Vagina (tissue), 2 donors: Measurements from ENCODE around the gene JSRP1.

Experiments
- POLR2A ChIP-seq, 2 donors: fragments of 450-650 bp; IDR thresholded peaks; one replicate each; pipeline ENCODE4 v1.6.1; 2017; ENCODE audit warnings: antibody characterized with exemption in 2 of 2, mild to moderate bottlenecking in 2 of 2, moderate library complexity in 2 of 2
- POLR2AphosphoS5 ChIP-seq, 2 donors: sonication (generic); formaldehyde crosslinking; IDR thresholded peaks; one replicate each; pipeline ENCODE4 v1.9.0; 2017; ENCODE audit warnings: antibody characterized with exemption in 2 of 2, mild to moderate bottlenecking in 2 of 2, low read depth in 1 of 2; ENCODE audit not compliant: insufficient read depth in 1 of 2
- TF ChIP-seq, protein P1 (sequence below), 3 experiments: fragments of 450-650 bp in 2 of 3; fragments of 200-600 bp in 1 of 3; sonication (generic) in 1 of 3; IDR thresholded peaks; one replicate each; pipeline ENCODE4 v1.5.1; 2017 to 2019; ENCODE audit warnings: antibody characterized with exemption in 3 of 3, mild to moderate bottlenecking in 2 of 3, moderate library complexity in 2 of 3

DNA sequence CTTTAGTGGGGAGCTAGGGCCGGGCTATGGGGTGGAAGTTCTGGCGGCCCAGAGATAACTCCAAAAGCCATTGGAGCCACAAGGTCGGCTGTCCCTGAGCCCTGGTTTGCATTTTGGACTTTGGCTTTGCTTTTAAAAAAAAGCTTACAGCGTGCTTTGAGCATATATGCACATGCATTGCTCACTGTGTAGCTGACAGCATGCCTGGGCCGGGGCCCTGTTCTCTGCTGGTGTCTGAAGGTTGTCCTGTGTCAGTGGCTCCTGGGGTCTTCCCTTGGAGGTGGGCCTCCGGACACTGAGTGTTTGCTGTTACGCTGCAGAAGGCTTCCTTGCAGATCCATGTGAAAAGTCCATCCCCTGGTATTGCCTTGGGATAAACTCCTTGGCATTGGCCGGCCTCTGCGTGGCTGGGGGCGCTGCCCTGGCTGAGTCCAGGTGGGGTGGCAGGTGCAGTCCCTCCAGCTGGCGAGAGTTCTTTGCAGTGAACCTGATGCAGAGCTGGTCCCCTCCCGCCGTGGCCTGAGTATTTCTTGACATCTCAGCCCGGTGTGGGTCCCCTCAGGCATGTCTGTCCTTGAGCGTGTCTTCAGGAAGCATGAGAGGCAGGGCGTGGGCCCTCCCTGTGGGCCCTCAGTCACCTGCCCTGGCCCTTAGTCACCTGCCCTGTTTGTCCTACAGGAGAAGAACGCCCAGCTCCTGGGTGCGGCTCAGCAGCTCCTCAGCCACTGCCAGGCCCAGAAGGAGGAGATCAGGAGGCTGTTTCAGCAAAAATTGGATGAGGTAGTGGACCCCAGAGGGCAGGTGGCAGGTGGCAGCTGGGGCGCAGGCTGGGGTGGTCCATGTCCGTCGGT lies 43.1 kb downstream of the JSRP1 start:
- no peak for TF ChIP-seq POLR2A (IDR thresholded peaks at IDR 0.05)
- TF ChIP-seq, protein P1, sequence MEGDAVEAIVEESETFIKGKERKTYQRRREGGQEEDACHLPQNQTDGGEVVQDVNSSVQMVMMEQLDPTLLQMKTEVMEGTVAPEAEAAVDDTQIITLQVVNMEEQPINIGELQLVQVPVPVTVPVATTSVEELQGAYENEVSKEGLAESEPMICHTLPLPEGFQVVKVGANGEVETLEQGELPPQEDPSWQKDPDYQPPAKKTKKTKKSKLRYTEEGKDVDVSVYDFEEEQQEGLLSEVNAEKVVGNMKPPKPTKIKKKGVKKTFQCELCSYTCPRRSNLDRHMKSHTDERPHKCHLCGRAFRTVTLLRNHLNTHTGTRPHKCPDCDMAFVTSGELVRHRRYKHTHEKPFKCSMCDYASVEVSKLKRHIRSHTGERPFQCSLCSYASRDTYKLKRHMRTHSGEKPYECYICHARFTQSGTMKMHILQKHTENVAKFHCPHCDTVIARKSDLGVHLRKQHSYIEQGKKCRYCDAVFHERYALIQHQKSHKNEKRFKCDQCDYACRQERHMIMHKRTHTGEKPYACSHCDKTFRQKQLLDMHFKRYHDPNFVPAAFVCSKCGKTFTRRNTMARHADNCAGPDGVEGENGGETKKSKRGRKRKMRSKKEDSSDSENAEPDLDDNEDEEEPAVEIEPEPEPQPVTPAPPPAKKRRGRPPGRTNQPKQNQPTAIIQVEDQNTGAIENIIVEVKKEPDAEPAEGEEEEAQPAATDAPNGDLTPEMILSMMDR (IDR thresholded peaks at IDR 0.05) = no peak
- TF ChIP-seq POLR2AphosphoS5 (IDR thresholded peaks at IDR 0.05; ENCODE audit: insufficient read depth in 1 of 2, low read depth in 1 of 2) = no peak
